GM18951 (cell line): Measurements from ENCODE around the gene NFATC1.

Experiments
- POLR2A ChIP-seq: IDR thresholded peaks from 4 replicates; pipeline ENCODE4 v1.6.1; 2011; ENCODE audit warnings: mild to moderate bottlenecking; ENCODE audit not compliant: insufficient read length, insufficient read depth; ENCODE audit errors: extremely low read depth
- in situ Hi-C: fragments of 300-500 bp; cut with MboI; formaldehyde crosslinking; loops from one replicate; pipeline ENCODE4 v1.12.0; 2022; ENCODE audit warnings: low sequenced_read_pairs, mixed read lengths, inconsistent platforms; ENCODE audit not compliant: unreplicated experiment

Gene NFATC1

DNA sequence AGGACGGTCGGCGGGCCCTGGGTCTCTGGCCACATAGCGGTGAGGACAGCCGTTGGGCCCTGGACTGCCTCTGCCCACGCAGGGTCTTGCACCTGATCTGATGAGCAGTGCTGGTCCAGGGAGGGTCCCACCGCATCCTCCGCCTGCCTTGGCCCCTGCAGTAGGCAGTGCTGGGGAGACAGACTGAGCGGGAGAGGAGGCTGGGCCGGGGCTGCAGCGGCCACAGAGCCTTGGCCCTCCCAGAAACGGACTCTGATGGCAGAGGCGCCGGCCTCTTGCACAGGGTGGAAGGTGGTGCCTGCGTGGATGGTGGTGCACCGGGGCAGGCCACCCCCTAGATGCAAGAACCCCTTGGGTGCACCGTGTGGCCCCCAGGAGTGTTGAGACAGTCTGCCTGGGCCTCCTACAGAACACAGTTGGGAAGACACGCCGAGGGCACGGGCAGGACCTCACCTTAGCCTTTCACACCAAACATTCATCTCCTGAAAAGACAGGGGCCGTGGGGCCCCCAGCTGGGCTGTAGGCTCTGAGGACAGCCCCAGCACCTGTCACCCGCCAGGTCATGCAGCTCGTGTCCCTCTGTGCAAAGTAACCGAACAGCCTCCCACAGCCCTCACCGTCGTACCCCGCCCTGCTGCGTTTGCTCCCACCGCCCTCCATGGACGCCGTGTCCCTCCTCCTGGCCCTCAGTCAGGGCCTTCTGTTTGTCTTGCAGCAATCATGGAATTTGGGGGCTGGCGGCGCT is 36.8 kb downstream of the NFATC1 start:
- TF ChIP-seq POLR2A, result no peak
- in situ Hi-C loops, result no loop called here

DNA sequence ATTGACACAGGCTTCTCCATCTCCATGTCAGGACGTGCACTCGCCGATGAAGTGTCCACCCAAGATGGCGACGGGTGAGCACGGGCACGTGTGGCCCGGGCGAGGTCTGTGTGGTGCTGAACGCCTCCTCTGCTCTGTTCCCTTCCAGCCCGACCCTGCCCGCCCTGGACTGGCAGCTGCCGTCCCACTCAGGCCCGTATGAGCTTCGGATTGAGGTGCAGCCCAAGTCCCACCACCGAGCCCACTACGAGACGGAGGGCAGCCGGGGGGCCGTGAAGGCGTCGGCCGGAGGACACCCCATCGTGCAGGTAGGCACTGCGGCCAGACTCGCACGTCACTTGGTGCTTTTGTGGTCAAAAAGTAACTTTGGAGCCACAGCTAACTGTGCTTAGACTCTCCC is 37.7 kb downstream of the NFATC1 start:
- in situ Hi-C loops, result no loop called here
- no peak for TF ChIP-seq POLR2A

DNA sequence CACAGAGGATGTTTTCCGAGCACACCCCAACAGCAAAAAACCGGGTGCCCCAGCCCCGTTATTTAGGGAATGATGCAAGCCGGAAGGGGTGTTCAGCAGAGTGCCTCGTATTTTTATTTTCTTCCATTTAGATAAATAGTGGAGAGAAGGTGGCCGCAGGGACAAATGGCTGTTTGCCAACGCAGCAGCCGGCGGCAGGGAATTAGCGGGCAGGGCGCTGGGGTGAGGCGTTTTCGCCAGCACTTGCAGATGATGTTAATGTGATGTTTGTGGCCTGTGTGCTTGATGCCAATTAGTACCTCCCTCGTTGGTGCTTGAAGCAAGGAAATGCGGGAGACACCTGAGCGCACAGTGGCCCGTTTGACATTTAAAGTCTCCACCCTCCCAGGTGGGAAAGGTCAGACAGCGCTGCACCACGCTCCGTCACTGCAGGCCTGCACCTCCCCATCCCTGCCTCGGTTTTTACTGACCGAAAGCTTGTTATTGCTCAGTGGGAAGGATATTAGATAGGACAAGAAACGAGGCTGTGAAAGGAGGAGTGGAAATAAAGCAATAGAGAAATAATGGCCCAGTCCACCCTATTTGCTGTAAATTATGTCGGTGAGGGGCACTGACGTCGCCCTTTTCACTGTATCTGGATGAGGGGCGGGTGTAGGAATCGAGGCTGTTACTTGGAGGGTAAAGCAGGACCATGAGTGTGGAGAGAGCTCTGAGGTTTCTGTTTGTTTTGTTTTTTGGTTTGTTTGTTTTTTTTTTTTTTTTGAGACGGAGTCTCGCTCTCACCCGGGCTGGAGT is 39.1 kb downstream of the NFATC1 start:
- in situ Hi-C loops, result no loop called here
- no peak for TF ChIP-seq POLR2A

- in situ Hi-C loops, result no loop called here
- no peak for TF ChIP-seq POLR2A
These were observed 41.0 kb downstream of the NFATC1 start for GRCh38 chr18:79436556-79437275.

DNA sequence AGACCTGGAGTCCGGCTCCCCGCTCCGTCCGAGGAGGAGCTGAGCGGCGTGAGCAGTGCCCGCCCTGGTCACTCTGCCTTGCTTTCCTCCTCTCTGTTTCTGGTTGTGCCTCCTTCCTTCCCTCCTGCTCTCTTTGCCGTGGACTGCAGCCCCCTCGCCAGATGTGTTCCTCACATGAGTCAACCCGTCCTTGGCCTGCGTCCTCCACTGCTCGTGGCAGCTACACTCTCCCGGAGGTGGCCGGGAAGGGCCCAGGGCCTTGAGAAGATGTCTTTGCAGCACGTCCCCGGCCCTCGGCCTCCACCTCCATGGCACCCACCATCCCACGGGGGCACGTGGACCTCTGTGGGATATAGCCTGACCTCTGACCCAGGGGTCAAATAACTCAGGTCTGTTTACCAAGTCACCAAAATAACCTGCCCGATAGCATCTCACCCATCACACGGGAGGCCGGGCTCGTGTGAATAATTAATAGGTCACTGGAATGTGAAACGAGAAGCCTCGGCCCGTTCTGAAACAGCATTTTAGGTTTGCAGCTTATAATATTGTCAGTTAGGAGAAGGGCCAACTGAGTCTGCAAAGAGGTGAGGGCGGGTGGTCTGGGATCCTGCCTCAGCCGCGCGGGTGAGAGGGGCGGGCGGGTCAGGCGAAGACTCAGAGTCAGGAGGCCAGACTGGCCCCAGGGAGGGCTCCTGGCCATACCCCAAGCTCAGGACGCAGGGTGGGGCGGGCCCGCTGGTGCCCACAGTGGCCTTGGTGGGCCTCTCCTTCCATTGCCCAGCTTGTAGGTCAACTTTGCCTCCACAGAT is 42.6 kb downstream of the NFATC1 start:
- in situ Hi-C loops, result no loop called here
- TF ChIP-seq POLR2A, result no peak

DNA sequence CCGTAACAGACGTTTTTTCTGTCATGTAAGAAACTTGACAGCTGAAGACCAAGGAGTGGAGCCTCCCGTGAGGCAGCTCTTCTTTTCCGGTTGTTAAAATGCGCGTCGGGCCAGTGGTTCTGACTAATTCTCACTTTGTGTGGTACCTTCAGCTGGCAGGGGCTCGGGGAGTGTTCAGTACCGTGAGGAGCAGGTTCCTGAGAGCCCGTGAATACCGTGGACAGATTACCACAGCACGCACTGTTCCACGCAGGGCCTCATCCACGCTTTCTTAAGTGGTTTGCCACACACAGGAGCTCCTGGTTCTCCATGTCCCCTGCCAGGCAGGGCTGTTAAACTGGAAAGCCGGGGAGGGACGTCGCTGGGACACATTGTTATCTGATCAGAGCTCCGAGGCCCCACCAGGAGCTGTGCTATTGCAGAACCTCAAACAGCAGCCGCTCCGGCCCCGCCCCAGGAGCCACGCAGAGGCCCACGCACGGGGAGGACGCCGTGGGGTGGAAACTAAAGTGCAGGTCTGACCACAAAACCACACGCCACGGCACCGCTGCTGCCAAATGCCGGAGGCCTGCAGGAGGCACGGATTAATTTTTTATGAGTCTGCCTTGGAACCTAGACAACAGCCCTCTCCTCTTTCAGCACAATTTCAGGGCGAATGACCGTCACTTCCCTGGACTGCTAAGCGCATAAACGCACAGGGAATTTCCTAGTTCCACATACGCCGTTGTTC is 43.3 kb downstream of the NFATC1 start:
- in situ Hi-C loops, result no loop called here
- no peak for TF ChIP-seq POLR2A

DNA sequence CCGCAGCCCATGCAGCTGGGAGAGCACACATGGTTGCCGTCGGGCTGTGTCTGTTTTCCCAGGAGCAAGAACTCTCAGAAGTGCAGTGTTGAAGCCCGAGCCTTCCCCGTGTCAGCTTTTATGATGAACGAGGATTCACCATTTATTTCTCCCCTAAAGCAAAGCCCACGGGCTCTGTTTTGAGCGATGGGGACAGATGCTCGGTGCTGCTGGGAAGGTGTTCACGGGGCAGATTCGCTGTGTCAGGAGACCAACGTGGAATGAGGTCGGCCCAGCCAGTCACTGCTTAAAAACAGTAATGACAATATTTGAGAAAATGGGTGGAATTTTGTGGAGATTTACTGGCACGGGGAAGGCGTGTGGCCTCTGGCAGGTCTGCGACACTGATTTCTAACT is 43.9 kb downstream of the NFATC1 start:
- in situ Hi-C loops, result no loop called here
- no peak for TF ChIP-seq POLR2A

DNA sequence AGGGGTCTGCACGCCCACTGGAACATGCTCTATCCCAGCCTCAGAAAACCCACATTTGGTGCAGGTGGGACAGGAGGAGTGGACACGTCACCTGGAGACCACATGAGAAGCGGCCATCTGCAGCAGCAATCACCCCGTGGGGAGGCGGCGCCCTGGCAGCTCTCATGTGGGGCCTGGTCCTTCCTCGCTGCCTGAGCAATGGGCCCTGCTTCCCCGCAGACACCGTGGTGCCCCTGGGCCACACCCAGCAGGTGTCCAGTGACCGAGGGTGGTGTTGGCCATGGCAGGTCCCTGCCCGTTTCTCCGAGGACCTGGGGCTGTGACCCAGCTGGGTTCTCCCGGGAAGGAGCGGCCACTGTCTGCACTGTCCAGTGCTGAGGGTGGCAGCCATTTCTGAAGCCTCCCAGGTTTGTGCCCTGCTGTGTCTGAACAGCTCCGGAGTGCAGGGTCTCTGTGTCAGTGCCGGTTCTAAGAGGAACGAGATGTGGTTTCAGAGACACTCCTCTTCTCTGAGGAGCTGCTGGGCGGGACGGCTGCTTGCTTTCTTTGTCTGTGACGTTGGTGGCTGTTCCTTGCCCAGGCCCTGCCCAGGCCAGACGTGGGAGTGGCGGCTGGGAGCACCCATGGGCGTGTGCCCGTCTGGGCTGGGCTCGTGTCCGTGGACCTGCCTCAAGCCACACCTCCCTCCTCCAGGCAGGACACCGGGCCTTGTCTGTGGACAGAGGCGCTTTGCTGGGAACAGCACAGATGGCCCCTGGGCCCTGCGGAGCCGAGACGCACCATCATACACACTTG is 44.8 kb downstream of the NFATC1 start:
- in situ Hi-C loops, result no loop called here
- no peak for TF ChIP-seq POLR2A

DNA sequence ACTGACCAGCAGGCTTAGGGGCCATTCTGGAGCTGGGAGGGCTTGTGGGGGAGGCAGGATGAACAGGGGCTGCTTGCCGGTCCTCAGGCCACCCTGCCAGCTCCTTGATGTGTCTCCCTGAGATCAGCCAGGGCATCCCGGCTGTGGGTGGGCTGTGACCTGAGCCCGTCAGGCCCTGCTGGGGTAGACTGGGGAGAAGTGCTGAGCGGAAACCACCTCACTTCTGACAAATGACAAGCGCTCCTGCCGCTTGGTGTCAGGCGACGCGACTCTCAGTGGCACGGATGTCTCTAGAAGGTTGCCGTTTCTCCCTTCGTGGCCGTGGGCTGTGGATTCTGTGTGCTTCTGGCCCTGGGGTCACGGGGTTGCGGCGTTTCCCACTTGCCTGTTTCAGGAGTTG is 45.7 kb downstream of the NFATC1 start:
- in situ Hi-C loops, result no loop called here

DNA sequence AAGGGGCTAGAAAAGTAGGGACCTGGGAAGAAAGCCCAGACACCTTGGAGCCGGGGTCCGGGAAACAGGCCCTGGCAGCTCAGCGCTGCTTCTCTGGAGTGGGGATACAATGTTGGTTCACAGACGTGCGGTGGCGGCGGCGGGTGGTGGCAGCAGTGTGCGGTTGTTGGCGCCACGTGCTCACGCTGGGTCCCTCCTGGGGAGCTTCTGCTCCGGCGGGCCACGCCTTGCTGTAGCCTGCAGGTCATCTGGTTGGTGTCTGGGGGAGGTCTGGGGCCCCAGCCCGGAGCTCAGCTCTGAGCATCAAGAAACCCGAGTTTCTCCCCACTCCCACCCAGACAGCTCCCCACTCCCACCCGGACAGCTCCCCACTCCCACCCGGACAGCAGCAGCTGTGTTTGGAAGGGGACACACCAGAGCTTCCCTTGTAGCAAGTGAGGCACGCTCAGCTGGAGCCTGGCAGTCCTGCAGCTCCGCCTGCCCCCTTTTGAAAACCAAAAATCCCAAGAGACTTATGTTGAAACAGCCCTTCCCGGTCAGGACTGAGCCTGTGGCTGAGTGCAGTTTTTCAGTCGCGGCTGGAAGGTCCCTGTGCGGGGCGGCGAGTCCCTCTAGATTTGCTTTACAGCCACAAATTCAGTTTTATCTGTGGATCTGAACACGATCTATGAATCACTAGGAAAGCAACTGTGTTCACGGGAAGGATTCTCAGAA is 46.9 kb downstream of the NFATC1 start:
- no peak for TF ChIP-seq POLR2A
- in situ Hi-C loops, result no loop called here

More for the DNA sequence above, 45.7 kb downstream of the NFATC1 start:
- no peak for TF ChIP-seq POLR2A

- in situ Hi-C loops, result no loop called here
These were observed 49.5 kb downstream of the NFATC1 start for GRCh38 chr18:79445221-79445620.

More at GRCh38 chr18:79445221-79445620, 49.5 kb downstream of the NFATC1 start:
- no peak for TF ChIP-seq POLR2A
